ENCODE measurements around the gene CHD5.

Gene CHD5

GRCh38 chr1:6109688-6110087 lies 70.4 kb downstream of the CHD5 start:
- DNase-seq = no peak

GRCh38 chr1:6108937-6109614 lies 71.0 kb downstream of the CHD5 start:
- peak; percentile 18 for DNase-seq

GRCh38 chr1:6108476-6108875 lies 71.6 kb downstream of the CHD5 start:
- no peak for DNase-seq

GRCh38 chr1:6107409-6108356 lies 72.4 kb downstream of the CHD5 start:
- DNase-seq = no peak

- DNase-seq = no peak
Measured at GRCh38 chr1:6106977-6107376, 73.1 kb downstream of the CHD5 start.

GRCh38 chr1:6106321-6106731 lies 73.8 kb downstream of the CHD5 start:
- no peak for DNase-seq

- no peak for DNase-seq
Measured at GRCh38 chr1:6105763-6106162, 74.4 kb downstream of the CHD5 start.

GRCh38 chr1:6105218-6105679 lies 74.9 kb downstream of the CHD5 start:
- DNase-seq = no peak

- no peak for DNase-seq
Measured at GRCh38 chr1:6104631-6105030, 75.5 kb downstream of the CHD5 start.

GRCh38 chr1:6103854-6104530 lies 76.1 kb downstream of the CHD5 start:
- DNase-seq = no peak

GRCh38 chr1:6103111-6103853 lies 76.8 kb downstream of the CHD5 start:
- DNase-seq = no peak

- no peak for DNase-seq
Measured at GRCh38 chr1:6102532-6102845, 77.6 kb downstream of the CHD5 start.

- no peak for DNase-seq
Measured at GRCh38 chr1:6101826-6102531, 78.1 kb downstream of the CHD5 start.

- no peak for DNase-seq
Measured at GRCh38 chr1:6100861-6101783, 79.0 kb downstream of the CHD5 start.

- DNase-seq = no peak
Measured at GRCh38 chr1:6099787-6100765, 80.0 kb downstream of the CHD5 start.

GRCh38 chr1:6099297-6099696 lies 80.8 kb downstream of the CHD5 start:
- no peak for DNase-seq

- peak; percentile 17 for DNase-seq
Measured at GRCh38 chr1:6098303-6099215, 81.6 kb downstream of the CHD5 start.

- no peak for DNase-seq
Measured at GRCh38 chr1:6097824-6098223, 82.3 kb downstream of the CHD5 start.

- DNase-seq = no peak
Measured at GRCh38 chr1:6097117-6097595, 83.0 kb downstream of the CHD5 start.

Measured in fibroblast of skin of right quadriceps (primary cell).